Suprapubic skin (tissue), 4 donors: ENCODE results near the gene TMEM245. TPM values are rescaled to one million over a fixed set of nuclear protein-coding genes. Genes with fewer than 3 reads are reported as not detected.
"Not testable (repeated sequence)": the region's sequence is repeated elsewhere in the genome, so short reads cannot be mapped to it uniquely, and the experiment has no call there.

Experiments used
- DNase-seq, 2 donors: peaks; one replicate each; pipeline ENCODE4 v3.0.0-alpha.2; 2019; ENCODE audit warnings: low spot score in 2 of 2
- H3K27ac ChIP-seq: fragments of 200-600 bp; sonication (generic); one replicate; pipeline ENCODE4 v1.5.1; 2019
- H3K27me3 ChIP-seq: fragments of 200-600 bp; sonication (generic); one replicate; pipeline ENCODE4 v1.5.1; 2019
- H3K36me3 ChIP-seq: fragments of 200-600 bp; sonication (generic); one replicate; pipeline ENCODE4 v1.5.1; 2019
- H3K4me1 ChIP-seq: fragments of 200-600 bp; sonication (generic); one replicate; pipeline ENCODE4 v1.5.1; 2019
- H3K4me3 ChIP-seq: fragments of 200-600 bp; sonication (generic); one replicate; pipeline ENCODE4 v1.5.1; 2019; ENCODE audit warnings: mild to moderate bottlenecking
- H3K9me3 ChIP-seq: fragments of 200-600 bp; sonication (generic); one replicate; pipeline ENCODE4 v1.5.1; 2019
- CTCF ChIP-seq, 2 donors: fragments of 200-600 bp in 1 of 2; fragments of 450-650 bp in 1 of 2; sonication (generic) in 1 of 2; IDR thresholded peaks; one replicate each; pipeline ENCODE4 v1.5.1; 2016 to 2019; ENCODE audit warnings: antibody characterized with exemption in 2 of 2, mild to moderate bottlenecking in 1 of 2, moderate library complexity in 1 of 2
- EP300 ChIP-seq: sonication (generic); formaldehyde crosslinking; IDR thresholded peaks from one replicate; pipeline ENCODE4 v1.6.1; 2017; ENCODE audit warnings: antibody characterized with exemption
- POLR2A ChIP-seq, 2 donors: fragments of 450-650 bp; IDR thresholded peaks; one replicate each; pipeline ENCODE4 v1.6.1; 2017; ENCODE audit warnings: antibody characterized with exemption in 2 of 2, mild to moderate bottlenecking in 2 of 2, moderate library complexity in 2 of 2
- POLR2AphosphoS5 ChIP-seq, 3 donors: sonication (generic); formaldehyde crosslinking; IDR thresholded peaks; one replicate each; pipeline ENCODE4 v1.6.1; 2017; ENCODE audit warnings: antibody characterized with exemption in 3 of 3
- WGBS: methylation state at CpG from one replicate; pipeline ENCODE4 v1.1.5; 2018; 5-methylcytosine and 5-hydroxymethylcytosine counted together
- total RNA-seq, 4 donors: library from RNA; depleted of rRNA; stranded (reverse); fragments of >200 nt; gene quantifications; one replicate each; pipeline ENCODE4 v1.1.0, GENCODE V29; 2016

The TMEM245 gene
- total RNA-seq, 4 donors from 2014 or later = 38.6 to 58.9 (median 54.3) TPM

GRCh38 chr9:109138421-109138820, 18.7 kb upstream of the TMEM245 start:
- H3K27me3 ChIP-seq = no peaks in the 10 kb centered on the region
- H3K9me3 ChIP-seq = no peaks in the 10 kb centered on the region
- no peak for DNase-seq
- H3K36me3 ChIP-seq = no peaks in the 10 kb centered on the region
- H3K4me3 ChIP-seq = no peak overlapping the region
- TF ChIP-seq POLR2A (IDR thresholded peaks at IDR 0.05) (no peak), CTCF (IDR thresholded peaks at IDR 0.05) (no peak), EP300 (no peak), POLR2AphosphoS5 (IDR thresholded peaks at IDR 0.05) (no peak)
- 88% methylated on average over 2 of the region's 2 CpGs for WGBS
- no peaks in the 10 kb centered on the region for H3K4me1 ChIP-seq
- no peak overlapping the region for H3K27ac ChIP-seq

GRCh38 chr9:109134167-109134578, 14.4 kb upstream of the TMEM245 start:
- TF ChIP-seq EP300 = no peak
- no peak for TF ChIP-seq POLR2AphosphoS5 (IDR thresholded peaks at IDR 0.05)
- TF ChIP-seq CTCF (IDR thresholded peaks at IDR 0.05) = no peak
- TF ChIP-seq POLR2A (IDR thresholded peaks at IDR 0.05) = no peak
- H3K27ac ChIP-seq = no peak overlapping the region
- no peak for DNase-seq
- H3K4me1 ChIP-seq = no peaks in the 10 kb centered on the region
- no peaks in the 10 kb centered on the region for H3K27me3 ChIP-seq
- H3K36me3 ChIP-seq = no peaks in the 10 kb centered on the region
- 86% methylated on average over 1 of the region's 1 CpG for WGBS
- no peak overlapping the region for H3K4me3 ChIP-seq
- no peaks in the 10 kb centered on the region for H3K9me3 ChIP-seq

GRCh38 chr9:109133533-109133932, 13.8 kb upstream of the TMEM245 start:
- no peak for DNase-seq
- Histone ChIP-seq H3K36me3 (no peaks in the 10 kb centered on the region), H3K9me3 (no peaks in the 10 kb centered on the region), H3K27ac (no peak overlapping the region), H3K4me3 (no peak overlapping the region), H3K4me1 (no peaks in the 10 kb centered on the region), H3K27me3 (no peaks in the 10 kb centered on the region)
- TF ChIP-seq EP300 (no peak), POLR2AphosphoS5 (IDR thresholded peaks at IDR 0.05) (no peak), POLR2A (IDR thresholded peaks at IDR 0.05) (no peak), CTCF (IDR thresholded peaks at IDR 0.05) (no peak)
- 94% methylated on average over 2 of the region's 2 CpGs for WGBS

GRCh38 chr9:109132567-109133021, 12.8 kb upstream of the TMEM245 start:
- no peak for DNase-seq
- H3K27me3 ChIP-seq = no peaks in the 10 kb centered on the region
- 73% methylated on average over 2 of the region's 2 CpGs for WGBS
- H3K27ac ChIP-seq = no peak overlapping the region
- no peaks in the 10 kb centered on the region for H3K4me1 ChIP-seq
- no peak overlapping the region for H3K4me3 ChIP-seq
- H3K9me3 ChIP-seq = no peaks in the 10 kb centered on the region
- H3K36me3 ChIP-seq = no peaks in the 10 kb centered on the region
- TF ChIP-seq CTCF (IDR thresholded peaks at IDR 0.05) (no peak), POLR2AphosphoS5 (IDR thresholded peaks at IDR 0.05) (no peak), POLR2A (IDR thresholded peaks at IDR 0.05) (no peak), EP300 (no peak)

GRCh38 chr9:109129470-109130197, 9.9 kb upstream of the TMEM245 start:
- DNase-seq = no peak
- Histone ChIP-seq H3K27me3 (no peaks in the 10 kb centered on the region), H3K27ac (no peak overlapping the region), H3K4me1 (no peaks in the 10 kb centered on the region), H3K9me3 (no peaks in the 10 kb centered on the region), H3K4me3 (no peak overlapping the region), H3K36me3 (no peaks in the 10 kb centered on the region)
- TF ChIP-seq POLR2AphosphoS5 (IDR thresholded peaks at IDR 0.05) = no peak
- no peak for TF ChIP-seq EP300
- no peak for TF ChIP-seq CTCF (IDR thresholded peaks at IDR 0.05)
- no peak for TF ChIP-seq POLR2A (IDR thresholded peaks at IDR 0.05)
- WGBS = 83% methylated on average over 6 of the region's 6 CpGs

- H3K4me3 ChIP-seq, H3K27me3 ChIP-seq, H3K9me3 ChIP-seq, H3K36me3 ChIP-seq, H3K4me1 ChIP-seq, H3K27ac ChIP-seq, DNase-seq: not testable (repeated sequence)
- 75% methylated on average over 4 of the region's 4 CpGs for WGBS
Measured at GRCh38 chr9:109126671-109127070, 6.9 kb upstream of the TMEM245 start.
